Activated CD4-positive, alpha-beta T cell treated with anti-CD3 and anti-CD28 coated beads, Interleukin-2, Interleukin-6, amounts not matched to agents 100 ng/mL and 50 ng/mL, durations not matched to agents 16 hours and 8 hours (primary cell): ENCODE results near the gene TMEM33.
"Not testable (repeated sequence)": the region's sequence is repeated elsewhere in the genome, so short reads cannot be mapped to it uniquely, and the experiment has no call there.

Source experiments
- DNase-seq: peaks from one replicate; pipeline ENCODE4 v3.0.0-alpha.2; 2020

TMEM33 gene

DNA sequence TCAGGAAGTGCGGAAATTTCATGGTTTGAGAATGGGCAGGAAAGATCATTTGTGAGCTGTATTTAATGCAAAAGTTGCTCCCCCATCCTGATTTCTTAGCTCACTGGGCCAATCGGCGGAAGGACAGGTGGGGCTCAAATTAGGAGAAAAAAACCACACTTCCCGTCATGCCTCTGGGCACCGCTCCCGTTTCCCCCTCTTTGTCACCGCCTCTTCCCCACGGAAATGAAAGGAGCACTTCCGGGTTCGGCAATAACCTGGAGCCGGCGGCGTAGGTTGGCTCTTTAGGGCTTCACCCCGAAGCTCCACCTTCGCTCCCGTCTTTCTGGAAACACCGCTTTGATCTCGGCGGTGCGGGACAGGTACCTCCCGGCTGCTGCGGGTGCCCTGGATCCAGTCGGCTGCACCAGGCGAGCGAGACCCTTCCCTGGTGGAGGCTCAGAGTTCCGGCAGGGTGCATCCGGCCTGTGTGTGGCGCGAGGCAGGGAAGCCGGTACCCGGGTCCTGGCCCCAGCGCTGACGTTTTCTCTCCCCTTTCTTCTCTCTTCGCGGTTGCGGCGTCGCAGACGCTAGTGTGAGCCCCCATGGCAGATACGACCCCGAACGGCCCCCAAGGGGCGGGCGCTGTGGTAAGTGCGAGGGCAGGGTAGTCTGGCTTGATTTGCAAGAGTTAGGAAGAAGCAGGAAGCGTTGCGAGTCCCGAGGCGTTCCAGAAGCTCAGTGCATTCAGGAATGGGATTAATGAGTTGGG is at the start of gene TMEM33:
Gene TMEM33, plus strand, starts transcription at position 529 of the 751 bp plus-strand sequence. Its CDS starts 56 bp downstream, at position 585.
- DNase-seq: peak; percentile 91

DNA sequence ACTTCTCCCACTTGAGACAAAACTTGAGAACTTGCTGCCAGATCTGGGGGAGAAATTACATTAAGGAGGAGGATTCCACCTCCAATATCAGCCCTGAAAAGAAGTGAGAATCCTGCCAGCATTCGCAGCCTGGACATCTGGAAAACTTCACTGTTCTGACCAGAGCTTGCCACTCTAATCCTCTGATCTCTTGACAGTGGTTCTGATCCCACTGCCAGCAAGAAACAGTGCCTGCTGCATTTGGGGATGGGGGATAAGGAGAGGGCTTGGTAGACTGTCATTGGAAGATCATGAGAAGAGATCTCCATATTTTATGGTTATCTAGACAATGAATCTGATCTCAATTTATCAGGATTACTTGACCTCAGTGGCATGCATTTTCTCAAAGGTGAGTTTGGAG is 49.8 kb upstream of the TMEM33 start:
- DNase-seq: no peak

- DNase-seq: no peak
These were observed 48.0 kb upstream of the TMEM33 start for GRCh38 chr4:41887277-41887676.

DNA sequence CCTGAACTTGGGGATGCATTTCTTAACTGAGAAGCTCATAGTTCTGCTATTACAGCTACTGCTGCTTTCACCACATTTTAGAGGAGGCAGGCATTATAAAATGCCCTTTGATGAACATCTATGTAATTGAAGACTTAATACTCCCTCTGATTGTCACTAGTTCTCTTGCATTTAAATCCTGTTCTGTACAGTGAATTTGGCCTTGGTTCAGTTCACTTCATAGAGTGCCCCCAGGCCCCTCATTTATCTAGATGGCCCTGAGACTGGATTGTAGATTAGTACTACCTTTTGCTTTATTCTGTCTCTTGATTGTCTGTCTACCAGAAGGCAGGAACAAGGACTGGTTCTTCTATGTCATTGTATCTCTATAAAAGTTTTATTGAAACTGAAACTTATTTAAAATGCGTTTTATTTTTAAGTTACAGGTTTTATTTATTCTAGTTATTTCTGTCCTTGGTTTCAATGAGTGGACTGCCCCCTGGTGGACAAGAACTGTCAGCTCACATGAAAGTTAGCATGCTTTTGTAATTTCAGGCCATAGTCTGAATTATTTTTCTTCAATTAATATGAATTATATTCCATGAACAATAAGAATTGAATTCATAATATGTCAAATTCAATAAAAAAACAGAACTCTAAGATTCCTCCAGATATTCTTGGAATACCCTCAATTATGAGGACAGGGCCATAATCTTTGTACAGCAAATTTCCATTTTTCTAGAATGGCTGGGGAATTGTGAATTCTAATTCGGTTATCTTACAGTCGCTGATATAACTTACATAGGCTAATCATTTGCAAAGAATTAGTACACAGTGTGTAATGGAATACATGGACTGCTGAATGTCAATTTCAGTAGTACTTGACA is 47.2 kb upstream of the TMEM33 start:
- peak; percentile 55 for DNase-seq

- DNase-seq: no peak
These were observed 46.5 kb upstream of the TMEM33 start for GRCh38 chr4:41888687-41889074.

GRCh38 chr4:41889317-41889716 is 45.9 kb upstream of the TMEM33 start:
- DNase-seq: no peak

DNA sequence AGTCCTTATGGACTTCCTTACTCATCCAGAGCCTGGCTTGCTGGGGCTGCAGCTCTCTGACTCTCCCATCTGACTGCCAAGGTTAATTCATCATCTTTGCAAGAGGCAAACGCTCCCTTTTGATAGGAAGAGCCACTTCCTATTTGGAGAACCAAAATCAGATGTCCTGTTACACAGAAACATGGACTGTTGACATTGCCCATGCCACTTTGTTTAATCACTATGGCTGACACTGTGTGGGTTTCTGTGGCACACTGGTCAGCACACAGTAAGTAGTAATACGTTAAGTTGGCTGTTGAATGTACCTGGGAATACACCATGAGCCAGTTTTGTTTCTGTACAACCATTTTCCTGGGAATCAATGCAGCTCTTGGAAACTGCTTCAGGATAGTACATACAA is 45.1 kb upstream of the TMEM33 start:
- DNase-seq: no peak

GRCh38 chr4:41896648-41897047 is 38.6 kb upstream of the TMEM33 start:
- no peak for DNase-seq

DNA sequence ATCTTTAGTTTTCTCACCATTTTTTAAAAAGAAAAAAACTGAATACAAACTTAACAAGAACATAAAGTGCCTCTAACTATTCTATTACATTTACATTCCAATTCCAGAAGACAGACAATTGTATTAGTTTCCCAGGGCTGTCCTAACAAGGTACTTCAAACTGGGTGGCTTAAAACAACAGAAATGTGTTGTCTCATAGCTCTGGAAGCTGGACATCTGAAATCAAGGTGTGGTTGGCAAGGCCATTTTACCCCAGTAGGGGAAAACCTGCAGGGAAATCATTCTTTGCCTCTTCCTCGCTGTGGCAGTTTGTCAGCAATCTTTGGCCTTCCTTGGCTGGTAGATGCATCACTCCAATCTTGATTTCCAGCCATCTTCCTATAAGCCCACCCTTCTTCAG is 37.5 kb upstream of the TMEM33 start:
- DNase-seq: no peak

GRCh38 chr4:41909136-41909535 is 26.1 kb upstream of the TMEM33 start:
- DNase-seq: not testable (repeated sequence)

DNA sequence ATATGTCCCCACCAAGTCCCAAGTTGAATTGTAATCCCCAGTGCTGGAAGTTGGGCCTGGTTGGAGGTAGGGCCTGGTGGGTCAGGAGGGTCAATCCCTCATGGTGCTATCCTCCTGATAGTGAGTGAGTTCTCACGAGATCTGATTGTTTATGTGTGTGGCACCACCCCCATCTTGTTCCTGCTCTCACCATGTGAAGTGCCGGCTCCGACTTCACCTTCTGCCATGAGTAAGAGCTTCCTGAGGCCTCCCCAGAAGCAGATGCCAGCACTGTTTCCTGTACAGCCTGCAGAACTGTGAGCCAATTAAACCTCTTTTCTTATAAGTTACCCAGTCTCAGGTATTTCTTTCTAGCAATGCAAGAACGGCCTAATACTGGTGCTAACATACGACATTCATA is 22.7 kb upstream of the TMEM33 start:
- no peak for DNase-seq

GRCh38 chr4:41913509-41913908 is 21.7 kb upstream of the TMEM33 start:
- no peak for DNase-seq

DNA sequence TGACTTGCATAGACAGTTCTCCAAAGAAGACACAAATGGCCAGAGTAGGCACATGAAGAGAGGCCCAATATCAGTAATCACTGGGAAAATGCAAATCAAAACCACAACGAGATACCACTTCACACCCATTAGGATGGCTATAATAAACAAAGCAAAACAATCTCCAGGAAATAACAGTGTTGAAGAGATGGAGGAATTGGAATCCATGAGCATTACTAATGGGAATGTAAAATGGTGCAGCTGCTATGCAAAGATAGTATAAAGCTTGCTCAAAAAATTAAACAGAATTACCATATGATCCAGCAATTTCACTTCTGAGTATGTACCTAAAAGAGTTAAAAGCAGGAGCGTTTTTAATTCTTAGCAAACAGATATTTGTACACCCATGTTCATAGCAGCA is 17.0 kb upstream of the TMEM33 start:
- DNase-seq: no peak

DNA sequence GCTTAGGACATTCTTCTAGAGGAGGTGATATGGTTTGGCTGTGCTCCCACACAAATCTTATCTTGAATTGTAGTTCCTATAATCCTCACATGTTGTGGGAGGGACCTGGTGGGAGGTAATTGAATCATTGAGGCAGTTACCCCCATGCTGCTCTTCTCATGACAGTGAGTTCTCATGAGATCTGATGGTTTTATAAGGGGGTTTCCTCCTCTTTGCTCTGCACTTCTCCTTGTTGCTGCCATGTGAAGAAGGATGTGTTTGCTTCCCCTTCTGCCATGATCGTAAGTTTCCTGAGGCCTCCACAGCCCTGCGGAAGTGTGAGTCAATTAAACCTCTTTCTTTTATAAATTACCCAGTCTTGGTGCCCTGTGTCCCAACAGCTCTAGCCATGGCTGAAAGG is 14.8 kb upstream of the TMEM33 start:
- DNase-seq: not testable (repeated sequence)

DNA sequence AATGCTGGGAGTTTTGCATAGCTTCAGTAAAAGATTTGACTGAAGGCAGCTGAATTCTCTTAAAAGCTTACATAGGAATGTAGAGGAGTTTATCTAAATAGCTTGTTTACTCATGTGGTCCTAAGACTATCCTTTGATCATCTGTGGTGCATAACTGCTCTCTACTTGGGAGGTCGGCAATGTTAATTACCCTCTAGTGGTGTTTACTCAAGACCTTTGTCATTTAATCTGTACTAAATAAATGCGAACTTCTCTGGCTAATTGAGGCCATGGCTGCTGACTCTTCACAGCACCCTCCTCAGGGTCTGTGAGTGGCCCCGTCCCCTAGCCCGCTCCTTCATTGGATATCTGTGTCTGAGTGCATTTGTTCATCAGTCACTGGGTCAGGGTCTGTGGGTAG is 13.8 kb upstream of the TMEM33 start:
- no peak for DNase-seq

GRCh38 chr4:41927796-41928499 is 7.3 kb upstream of the TMEM33 start:
- no peak for DNase-seq

DNA sequence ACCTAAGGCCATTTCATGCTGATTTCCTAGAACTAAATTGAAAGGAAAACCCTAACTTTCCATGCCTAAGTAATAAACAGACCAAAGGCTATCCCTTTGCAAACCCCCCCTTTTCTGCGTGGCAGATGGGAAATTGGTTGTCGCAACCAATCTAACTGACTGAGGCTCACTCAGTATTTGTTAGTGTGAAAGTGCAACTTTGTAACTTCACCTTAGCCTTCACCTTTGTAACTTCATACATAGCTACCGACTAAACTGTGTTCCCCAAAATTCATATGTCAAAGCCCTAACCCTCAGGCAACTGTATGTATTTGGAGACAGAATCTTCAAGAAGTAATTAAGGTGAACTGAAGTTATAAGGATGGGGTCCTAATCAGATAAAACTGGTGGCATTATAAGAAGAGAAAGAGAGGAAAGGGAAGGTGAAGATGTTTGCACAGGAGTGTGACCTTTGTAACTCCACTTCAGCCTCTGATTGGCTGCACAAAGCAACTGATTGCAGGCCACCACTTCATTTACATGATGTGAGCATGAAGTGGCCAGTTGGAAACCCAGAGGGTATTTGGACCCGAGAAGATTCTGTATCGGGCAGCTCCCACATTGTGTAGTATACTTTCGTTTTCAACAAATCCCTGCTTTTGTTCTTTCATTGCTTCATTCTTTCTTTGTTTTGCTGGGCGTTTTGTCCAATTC is 4.9 kb upstream of the TMEM33 start:
- DNase-seq: no peak

GRCh38 chr4:41932988-41933387 is 2.2 kb upstream of the TMEM33 start:
- no peak for DNase-seq

DNA sequence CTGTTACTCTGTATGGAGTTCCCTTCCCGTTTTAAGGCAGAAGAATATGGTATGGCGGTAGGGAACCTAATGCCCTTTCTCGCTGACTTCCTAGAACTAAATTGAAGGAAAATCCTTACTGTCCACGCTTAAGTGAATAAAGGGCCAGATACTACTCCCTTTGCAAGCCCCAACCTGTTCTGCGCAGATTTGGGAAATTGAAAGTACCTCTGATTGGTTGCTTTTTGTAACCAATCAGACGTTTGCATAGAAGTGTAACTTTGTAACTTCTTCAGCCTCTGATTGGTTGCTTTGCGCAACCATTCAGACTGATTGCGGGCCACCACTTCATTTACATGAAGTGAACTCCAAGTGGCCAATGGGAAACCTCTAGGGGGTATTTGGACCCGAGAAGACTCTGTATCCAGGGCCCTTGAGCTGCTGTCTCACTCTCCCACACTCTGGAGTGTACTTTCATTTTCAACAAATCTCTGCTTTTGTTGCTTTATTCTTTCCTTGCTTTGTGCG is 1.2 kb upstream of the TMEM33 start:
- no peak for DNase-seq

DNA sequence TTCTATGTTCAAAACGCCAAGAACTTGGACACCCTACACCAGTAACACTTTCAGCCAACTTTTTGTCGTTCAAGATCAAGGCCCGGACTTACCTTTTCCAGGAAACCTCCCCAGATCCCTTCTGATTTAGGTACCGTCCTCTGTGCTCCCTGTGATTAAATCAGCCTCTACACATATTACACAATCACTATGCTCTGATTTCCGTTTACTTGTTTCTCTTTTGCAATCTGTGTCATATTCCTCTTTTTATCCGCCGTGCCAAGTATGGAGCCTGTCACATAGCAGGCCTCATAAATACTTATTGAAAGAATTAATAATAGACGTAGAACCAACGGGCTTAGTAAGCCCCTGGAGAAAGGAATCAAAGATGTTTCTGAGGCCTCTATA is 722 bp upstream of the TMEM33 start:
- no peak for DNase-seq

DNA sequence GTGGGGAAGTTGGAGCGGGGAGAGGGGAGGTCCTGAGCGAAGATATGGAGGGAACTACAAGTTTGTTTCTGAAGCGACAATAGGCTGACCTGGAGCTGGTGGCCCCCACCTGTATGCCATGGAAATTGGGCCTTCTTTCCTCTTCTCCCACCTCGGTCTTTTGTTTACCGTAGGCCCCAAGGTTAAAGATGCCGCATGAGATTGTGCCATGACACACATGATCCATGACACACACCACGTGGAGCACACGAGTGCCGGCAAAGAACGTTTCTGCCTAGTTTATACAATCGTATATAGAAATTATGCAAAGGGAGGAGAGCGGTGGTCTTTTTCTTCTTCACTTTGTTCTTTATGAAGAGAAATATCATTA is 408 bp downstream of the TMEM33 start:
- DNase-seq: peak; percentile 26

GRCh38 chr4:41939016-41939626 is 3.9 kb downstream of the TMEM33 start:
- DNase-seq: no peak
